Epithelial cell of esophagus (primary cell): Measurements from ENCODE around the gene ZFHX3.

ENCODE experiments used
- DNase-seq: peaks from one replicate; pipeline ENCODE4 v3.0.0; 2010; ENCODE audit warnings: low read depth
- H3K4me3 ChIP-seq: 2 replicates; pipeline ENCODE4 v1.5.1; 2011; ENCODE audit warnings: mild to moderate bottlenecking, low read length, control low read depth
- CTCF ChIP-seq: IDR thresholded peaks from 2 replicates; pipeline ENCODE4 v1.5.1; 2011; ENCODE audit warnings: low read depth, mild to moderate bottlenecking, low read length, control low read depth, inconsistent platforms; ENCODE audit not compliant: insufficient read depth; ENCODE audit errors: missing control alignments

Gene ZFHX3

GRCh38 chr16:73025856-73026210, 22.1 kb downstream of the ZFHX3 start:
- no peak overlapping the region for H3K4me3 ChIP-seq
- no peak for DNase-seq
- TF ChIP-seq CTCF: no peak

GRCh38 chr16:73025151-73025855, 22.6 kb downstream of the ZFHX3 start:
- no peak for TF ChIP-seq CTCF
- no peak for DNase-seq
- no peak overlapping the region for H3K4me3 ChIP-seq

- no peak for TF ChIP-seq CTCF
- no peak overlapping the region for H3K4me3 ChIP-seq
- no peak for DNase-seq
Measured at GRCh38 chr16:73024571-73025105, 23.3 kb downstream of the ZFHX3 start.

GRCh38 chr16:73023752-73024570, 24.0 kb downstream of the ZFHX3 start:
- no peak for DNase-seq
- TF ChIP-seq CTCF: no peak
- H3K4me3 ChIP-seq: no peak overlapping the region

- no peak for DNase-seq
- no peak overlapping the region for H3K4me3 ChIP-seq
- no peak for TF ChIP-seq CTCF
Measured at GRCh38 chr16:73023320-73023719, 24.6 kb downstream of the ZFHX3 start.

- no peak for DNase-seq
- no peak for TF ChIP-seq CTCF
- H3K4me3 ChIP-seq: no peak overlapping the region
Measured at GRCh38 chr16:73022534-73022933, 25.4 kb downstream of the ZFHX3 start.
